Measurements from ENCODE around the gene WDFY1.

GRCh38 chr2:223976635-223977226, 31.6 kb upstream of the WDFY1 start:
- TF ChIP-seq SP1 (IDR thresholded peaks at IDR 0.05; ENCODE audit: low read depth) (no peak), POLR2A (IDR thresholded peaks at IDR 0.05; ENCODE audit: borderline replicate concordance, extremely low read depth, insufficient read depth, insufficient read length) (no peak), CTCF (IDR thresholded peaks at IDR 0.05 in 2 of 3, conservative IDR thresholded peaks at IDR 0.05 in 1 of 3; ENCODE audit: borderline replicate concordance in 1 of 3, insufficient read depth in 1 of 3, low read depth in 2 of 3, low read length in 2 of 3) (no peak)

All from HCT116 (cell line).